ENCODE results near the gene KIF5B. TPM values are rescaled to one million over a fixed set of nuclear protein-coding genes. Genes with fewer than 3 reads are reported as not detected.

KIF5B gene
- total and polyA plus RNA-seq, 10 of the 15 experiments (the other 5 are each of a cell fraction or from before 2014, with no cell fraction given), result 14.7 to 47.4 (median 33.1) TPM

DNA sequence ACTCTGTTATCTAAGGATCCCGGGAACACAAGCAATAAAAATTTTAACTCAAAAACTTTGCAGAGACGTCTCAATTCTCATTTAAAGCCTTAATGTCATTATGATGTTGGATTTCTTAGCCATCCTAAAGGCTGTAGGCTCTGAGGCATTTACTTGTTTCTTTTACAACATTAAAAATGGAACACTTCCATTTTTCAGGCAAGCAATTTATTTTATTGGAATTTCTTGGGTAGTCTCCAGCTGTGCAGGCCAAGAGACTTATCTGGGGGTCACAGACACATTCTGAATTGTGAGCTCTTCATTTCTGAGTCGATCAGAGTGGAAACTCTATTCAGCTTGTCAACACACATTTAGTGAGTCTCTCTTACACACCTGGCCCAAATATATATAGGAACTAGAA is 48.0 kb upstream of the KIF5B start:
- H3K4me1 ChIP-seq (ENCODE audit: control insufficient read depth, insufficient read depth, low read length), result no peaks in the 10 kb centered on the region
- no peaks in the 10 kb centered on the region for H3K9me3 ChIP-seq (replicated peaks; ENCODE audit: control insufficient read depth, insufficient read depth, low read length)
- no peak overlapping the region for H2AFZ ChIP-seq (ENCODE audit: control insufficient read depth, low read depth, low read length)
- no peaks in the 10 kb centered on the region for H4K20me1 ChIP-seq (ENCODE audit: control insufficient read depth, insufficient read depth)
- intact Hi-C loops (cut with micrococcal nuclease; ENCODE audit: unreplicated experiment) (no loop called here), in situ Hi-C loops (cut with MboI) (no loop called here)
- no peaks in the 10 kb centered on the region for H3K79me2 ChIP-seq (ENCODE audit: control insufficient read depth, insufficient read depth, low read length)
- H3K4me3 ChIP-seq, result no peak overlapping the region
- TF ChIP-seq LARP7 (IDR thresholded peaks at IDR 0.05) (no peak), NRF1 (conservative IDR thresholded peaks at IDR 0.05; ENCODE audit: low read depth, low read length) (no peak), SPI1 (IDR thresholded peaks at IDR 0.05; ENCODE audit: borderline replicate concordance, insufficient read depth, low read depth, low read length) (no peak), FOXM1 (IDR thresholded peaks at IDR 0.05; ENCODE audit: low read depth, low read length) (no peak), YBX1 (IDR thresholded peaks at IDR 0.05) (no peak), TARDBP (IDR thresholded peaks at IDR 0.05; ENCODE audit: borderline replicate concordance) (no peak), CHD1 (IDR thresholded peaks at IDR 0.05; ENCODE audit: low read depth, low read length) (no peak), GABPA (IDR thresholded peaks at IDR 0.05; ENCODE audit: low read depth) (no peak), RAD21 (IDR thresholded peaks at IDR 0.05; ENCODE audit: insufficient read depth, low read depth, low read length) (no peak)
- TF ChIP-seq, protein P1, sequence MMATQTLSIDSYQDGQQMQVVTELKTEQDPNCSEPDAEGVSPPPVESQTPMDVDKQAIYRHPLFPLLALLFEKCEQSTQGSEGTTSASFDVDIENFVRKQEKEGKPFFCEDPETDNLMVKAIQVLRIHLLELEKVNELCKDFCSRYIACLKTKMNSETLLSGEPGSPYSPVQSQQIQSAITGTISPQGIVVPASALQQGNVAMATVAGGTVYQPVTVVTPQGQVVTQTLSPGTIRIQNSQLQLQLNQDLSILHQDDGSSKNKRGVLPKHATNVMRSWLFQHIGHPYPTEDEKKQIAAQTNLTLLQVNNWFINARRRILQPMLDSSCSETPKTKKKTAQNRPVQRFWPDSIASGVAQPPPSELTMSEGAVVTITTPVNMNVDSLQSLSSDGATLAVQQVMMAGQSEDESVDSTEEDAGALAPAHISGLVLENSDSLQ (IDR thresholded peaks at IDR 0.05), result no peak
- TF ChIP-seq, protein P2, sequence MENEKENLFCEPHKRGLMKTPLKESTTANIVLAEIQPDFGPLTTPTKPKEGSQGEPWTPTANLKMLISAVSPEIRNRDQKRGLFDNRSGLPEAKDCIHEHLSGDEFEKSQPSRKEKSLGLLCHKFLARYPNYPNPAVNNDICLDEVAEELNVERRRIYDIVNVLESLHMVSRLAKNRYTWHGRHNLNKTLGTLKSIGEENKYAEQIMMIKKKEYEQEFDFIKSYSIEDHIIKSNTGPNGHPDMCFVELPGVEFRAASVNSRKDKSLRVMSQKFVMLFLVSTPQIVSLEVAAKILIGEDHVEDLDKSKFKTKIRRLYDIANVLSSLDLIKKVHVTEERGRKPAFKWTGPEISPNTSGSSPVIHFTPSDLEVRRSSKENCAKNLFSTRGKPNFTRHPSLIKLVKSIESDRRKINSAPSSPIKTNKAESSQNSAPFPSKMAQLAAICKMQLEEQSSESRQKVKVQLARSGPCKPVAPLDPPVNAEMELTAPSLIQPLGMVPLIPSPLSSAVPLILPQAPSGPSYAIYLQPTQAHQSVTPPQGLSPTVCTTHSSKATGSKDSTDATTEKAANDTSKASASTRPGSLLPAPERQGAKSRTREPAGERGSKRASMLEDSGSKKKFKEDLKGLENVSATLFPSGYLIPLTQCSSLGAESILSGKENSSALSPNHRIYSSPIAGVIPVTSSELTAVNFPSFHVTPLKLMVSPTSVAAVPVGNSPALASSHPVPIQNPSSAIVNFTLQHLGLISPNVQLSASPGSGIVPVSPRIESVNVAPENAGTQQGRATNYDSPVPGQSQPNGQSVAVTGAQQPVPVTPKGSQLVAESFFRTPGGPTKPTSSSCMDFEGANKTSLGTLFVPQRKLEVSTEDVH (IDR thresholded peaks at IDR 0.05; ENCODE audit: low read depth, partially characterized antibody), result no peak
- TF ChIP-seq, protein P3, sequence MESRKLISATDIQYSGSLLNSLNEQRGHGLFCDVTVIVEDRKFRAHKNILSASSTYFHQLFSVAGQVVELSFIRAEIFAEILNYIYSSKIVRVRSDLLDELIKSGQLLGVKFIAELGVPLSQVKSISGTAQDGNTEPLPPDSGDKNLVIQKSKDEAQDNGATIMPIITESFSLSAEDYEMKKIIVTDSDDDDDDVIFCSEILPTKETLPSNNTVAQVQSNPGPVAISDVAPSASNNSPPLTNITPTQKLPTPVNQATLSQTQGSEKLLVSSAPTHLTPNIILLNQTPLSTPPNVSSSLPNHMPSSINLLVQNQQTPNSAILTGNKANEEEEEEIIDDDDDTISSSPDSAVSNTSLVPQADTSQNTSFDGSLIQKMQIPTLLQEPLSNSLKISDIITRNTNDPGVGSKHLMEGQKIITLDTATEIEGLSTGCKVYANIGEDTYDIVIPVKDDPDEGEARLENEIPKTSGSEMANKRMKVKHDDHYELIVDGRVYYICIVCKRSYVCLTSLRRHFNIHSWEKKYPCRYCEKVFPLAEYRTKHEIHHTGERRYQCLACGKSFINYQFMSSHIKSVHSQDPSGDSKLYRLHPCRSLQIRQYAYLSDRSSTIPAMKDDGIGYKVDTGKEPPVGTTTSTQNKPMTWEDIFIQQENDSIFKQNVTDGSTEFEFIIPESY (IDR thresholded peaks at IDR 0.05), result no peak
- no TSS peak for BruUV-seq (replicated peaks)
- no peak overlapping the region for H3K9ac ChIP-seq (ENCODE audit: control insufficient read depth, insufficient read depth, low read length)
- ATAC-seq (no peak), FAIRE-seq (no peak), DNase-seq (ENCODE audit: low read depth, low spot score) (no peak)
- no peak overlapping the region for H3K4me2 ChIP-seq (ENCODE audit: control insufficient read depth, insufficient read depth)
- ChIA-PET RAD21 (ENCODE audit: unreplicated experiment) (no interaction called here), POLR2A (no interaction called here), SMC1A (ENCODE audit: uncharacterized antibody, unreplicated experiment) (no interaction called here), CTCF (no interaction called here)
- H3K27ac ChIP-seq (ENCODE audit: control insufficient read depth, insufficient read depth), result no peak overlapping the region
- H3K27me3 ChIP-seq (replicated peaks in 1 of 2; ENCODE audit: control insufficient read depth in 2 of 2, insufficient read depth in 2 of 2, low read length in 1 of 2), result no peaks in the 10 kb centered on the region
- no peaks in the 10 kb centered on the region for H3K36me3 ChIP-seq (ENCODE audit: control insufficient read depth in 2 of 2, insufficient read depth in 2 of 2, low read length in 1 of 2)
- WGBS (ENCODE audit: insufficient coverage, insufficient replicate concordance, low lambda C conversion rate, missing lambda C conversion rate), result 38% methylated on average over 3 of the region's 3 CpGs

Data from GM12878 (cell line).